Posterior vena cava (tissue), 2 donors: ENCODE data around the gene PARD3. TPM values are rescaled to one million over a fixed set of nuclear protein-coding genes. Genes with fewer than 3 reads are reported as not detected.
"Not testable (repeated sequence)": the region's sequence is repeated elsewhere in the genome, so short reads cannot be mapped to it uniquely, and the experiment has no call there.

Experiments used
- DNase-seq: peaks from one replicate; pipeline ENCODE4 v3.0.0-alpha.2; 2020; ENCODE audit warnings: low spot score
- intact Hi-C, 2 donors: fragments of 100-400 bp; cut with DNase I; formaldehyde crosslinking; loops; one replicate each; pipeline versions ENCODE4 v1.14.1 to v1.14.2; 2022 to 2023
- total RNA-seq, 2 donors: library from RNA; stranded (reverse); fragmentation: NEBNext Ultra II Directional; extraction: Animal tissue kit (Norgen Biotek cat#: 25700); gene quantifications; one replicate each; pipeline ENCODE4 v1.2.1, GENCODE V29; 2021
- donor health status: DM: yes; HTN: yes; CAD: no.
- donor health status: DM: yes; HTN: yes; CAD: no.

The PARD3 gene
- total RNA-seq, 2 donors from 2014 or later: 28.8 to 30.6 TPM

- DNase-seq: no peak
- intact Hi-C loops: no loop called here
These were observed 738.7 kb downstream of the PARD3 start for GRCh38 chr10:34076443-34076842.

GRCh38 chr10:34075254-34075926 lies 739.7 kb downstream of the PARD3 start:
- no peak for DNase-seq

GRCh38 chr10:34074051-34074450 lies 741.0 kb downstream of the PARD3 start:
- intact Hi-C loops: no loop called here
- DNase-seq: no peak

More at GRCh38 chr10:34075254-34075926, 739.7 kb downstream of the PARD3 start:
- intact Hi-C loops: no loop called here

- DNase-seq, intact Hi-C loops: not testable (repeated sequence)
These were observed 747.4 kb downstream of the PARD3 start for GRCh38 chr10:34067741-34068140.

- no peak for DNase-seq
- intact Hi-C loops: no loop called here
These were observed 751.5 kb downstream of the PARD3 start for GRCh38 chr10:34063592-34063991.

GRCh38 chr10:34061841-34062240 lies 753.3 kb downstream of the PARD3 start:
- no peak for DNase-seq
- intact Hi-C loops: no loop called here
